ENCODE data around the gene TNFRSF14.

TNFRSF14 gene

GRCh38 chr1:2590233-2591141, 34.3 kb downstream of the TNFRSF14 start:
- no peak for DNase-seq

GRCh38 chr1:2591233-2591580, 35.0 kb downstream of the TNFRSF14 start:
- DNase-seq, result no peak

DNA sequence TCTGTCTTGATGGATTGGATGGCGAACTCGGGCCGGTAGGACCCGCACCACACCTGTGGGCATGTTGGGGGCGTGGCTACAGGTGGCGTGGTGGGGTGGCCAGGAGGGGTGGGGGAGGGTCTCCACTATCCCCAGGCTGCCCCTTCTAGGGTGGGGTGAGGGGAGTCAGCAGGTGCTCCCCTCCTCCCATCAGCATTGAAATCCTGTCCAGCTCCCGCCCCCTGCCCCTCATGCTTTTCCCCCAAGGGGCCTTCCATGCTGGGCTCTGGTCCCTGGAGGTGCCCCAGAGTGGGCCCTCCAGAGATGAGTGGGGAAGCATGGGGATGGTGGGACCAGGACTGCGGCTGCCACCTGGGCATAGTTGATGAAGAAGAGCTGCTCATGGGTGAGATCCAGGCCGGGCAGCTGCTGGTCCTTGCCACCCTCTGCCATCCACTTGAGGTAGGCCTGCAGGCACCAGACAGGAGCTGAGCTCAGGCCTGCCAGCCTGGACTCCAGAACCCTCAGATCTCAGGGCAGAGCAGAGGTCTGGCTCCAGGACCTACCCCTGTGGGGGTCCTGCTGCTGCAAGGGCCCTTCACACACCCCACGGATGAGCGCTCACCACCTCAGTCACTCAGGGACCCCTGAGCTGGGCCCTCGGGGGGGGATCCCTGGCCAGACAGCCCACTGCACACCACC, 35.5 kb downstream of the TNFRSF14 start:
- no peak for DNase-seq

GRCh38 chr1:2592672-2593071, 36.5 kb downstream of the TNFRSF14 start:
- no peak for DNase-seq

DNA sequence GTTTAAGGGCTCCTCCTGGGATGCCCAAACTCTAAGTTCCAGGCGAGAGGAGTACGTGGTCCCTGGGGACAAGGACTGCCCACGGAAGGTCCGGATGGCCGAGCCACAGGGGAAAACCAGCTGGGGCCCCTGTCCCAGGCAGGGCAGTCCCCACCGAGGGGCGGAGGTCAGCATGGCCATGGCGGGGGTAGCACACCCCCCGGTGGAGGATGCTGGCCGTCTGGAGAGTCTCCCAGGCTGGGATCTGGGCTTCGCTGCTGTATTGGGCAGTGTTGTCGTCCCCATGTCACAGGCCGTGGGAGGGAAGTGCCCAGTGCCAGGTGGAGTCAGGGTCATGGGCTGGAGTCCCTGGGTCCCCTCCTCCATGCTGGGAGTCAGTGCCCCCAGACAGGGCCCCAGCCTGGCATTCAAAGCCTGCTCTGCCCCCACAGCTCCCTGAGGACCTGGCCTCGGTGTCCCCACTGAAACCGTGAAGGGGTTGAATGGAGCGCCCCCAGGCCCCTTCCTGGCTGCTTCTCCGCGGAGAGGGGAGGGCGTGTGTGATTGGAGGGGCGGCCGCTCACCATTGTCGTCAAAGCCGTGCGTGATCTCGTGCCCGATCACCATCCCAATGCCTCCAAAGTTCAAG, 37.2 kb downstream of the TNFRSF14 start:
- no peak for DNase-seq

DNA sequence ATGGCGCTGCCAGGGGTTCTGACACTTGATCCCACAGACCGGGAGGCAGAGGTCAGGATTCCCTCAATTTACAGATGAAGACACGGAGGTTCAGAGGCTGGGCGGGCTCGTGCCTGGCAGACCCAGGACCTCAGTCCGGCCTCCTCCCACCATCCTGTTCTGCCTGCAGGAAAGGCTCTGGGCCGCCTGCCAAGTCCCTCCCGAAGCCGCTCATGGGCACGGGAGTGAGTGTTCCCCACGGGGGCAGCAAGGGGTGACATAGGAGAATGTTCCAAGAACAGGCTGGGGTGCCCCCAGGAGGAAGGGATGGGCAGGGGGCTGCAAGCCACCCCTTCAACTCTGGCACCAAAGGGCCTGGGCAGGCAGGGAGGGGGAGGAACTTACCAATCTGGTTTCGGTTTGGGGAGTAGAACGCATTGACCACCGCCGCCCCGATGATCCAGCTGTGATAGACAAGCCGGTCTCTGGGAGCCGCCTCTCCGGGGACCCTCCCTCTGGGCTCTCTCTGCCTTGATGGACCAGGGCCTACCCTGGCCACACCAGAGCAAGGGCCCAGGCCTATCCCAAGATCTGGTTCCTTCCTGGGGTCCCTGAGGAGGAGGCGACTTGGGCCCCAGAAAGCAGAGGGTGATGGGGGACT, 38.0 kb downstream of the TNFRSF14 start:
- DNase-seq, result no peak

DNA sequence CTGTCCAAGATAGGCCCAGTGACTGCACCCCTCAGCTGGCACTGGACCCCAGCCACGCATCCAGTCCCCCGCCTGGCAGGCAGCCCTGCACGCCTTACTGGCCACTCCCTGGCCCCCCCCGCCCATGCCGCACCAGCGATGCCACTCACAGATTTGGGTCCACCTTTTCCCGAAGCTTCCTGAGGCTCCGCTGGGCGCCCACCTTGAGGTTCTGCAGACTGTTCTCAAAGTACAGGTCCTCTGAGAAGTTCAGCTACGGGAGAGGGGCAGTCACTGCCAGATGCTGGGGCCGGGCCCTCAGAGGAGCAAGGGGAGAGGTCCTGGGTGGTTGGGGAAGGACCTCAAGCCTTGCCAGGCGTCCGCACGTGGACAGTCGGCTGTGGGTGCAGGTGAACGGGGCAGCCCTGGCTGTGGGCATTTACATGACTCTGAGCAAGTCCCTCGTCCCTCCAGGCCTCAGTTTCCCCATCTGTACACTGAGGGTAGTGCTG, 38.5 kb downstream of the TNFRSF14 start:
- no peak for DNase-seq

- DNase-seq, result no peak
Measured at GRCh38 chr1:2595261-2595811, 39.2 kb downstream of the TNFRSF14 start.

DNA sequence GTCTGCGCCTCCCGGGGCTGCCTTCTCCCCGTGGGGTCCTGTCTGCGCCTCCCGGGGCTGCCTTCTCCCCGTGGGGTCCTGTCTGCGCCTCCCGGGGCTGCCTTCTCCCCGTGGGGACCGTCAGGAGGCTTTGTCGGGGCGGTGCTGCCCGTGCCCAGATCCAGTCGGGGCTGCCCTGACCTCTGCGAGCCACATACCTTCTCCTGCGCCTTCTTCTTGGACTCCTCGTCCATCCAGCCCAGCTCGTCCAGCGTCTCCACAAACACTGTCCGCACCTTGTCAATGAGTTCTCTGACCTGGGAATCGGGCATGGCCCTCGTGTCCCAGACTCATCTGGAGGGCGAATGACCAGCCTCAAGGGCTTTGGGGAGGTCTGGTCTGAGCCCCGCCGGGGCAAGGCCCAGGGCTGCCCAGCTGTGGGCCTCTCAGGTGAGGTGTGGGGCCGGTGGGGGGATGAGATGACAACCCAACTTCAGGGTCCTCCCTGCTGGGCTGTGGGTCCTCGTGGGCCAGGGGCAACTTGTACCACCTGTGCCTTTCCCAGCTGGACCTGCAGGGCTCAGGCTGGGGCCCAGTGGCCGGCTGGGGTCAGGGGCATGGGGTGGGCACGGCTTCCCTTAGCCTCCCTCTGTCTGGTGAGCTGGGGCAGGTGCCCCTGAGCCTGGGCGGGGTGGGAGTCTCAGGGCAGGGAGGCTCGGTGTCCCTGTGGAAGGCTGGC, 39.8 kb downstream of the TNFRSF14 start:
- DNase-seq, result no peak

GRCh38 chr1:2596530-2597333, 40.6 kb downstream of the TNFRSF14 start:
- no peak for DNase-seq

- no peak for DNase-seq
Measured at GRCh38 chr1:2597441-2598328, 41.5 kb downstream of the TNFRSF14 start.

DNA sequence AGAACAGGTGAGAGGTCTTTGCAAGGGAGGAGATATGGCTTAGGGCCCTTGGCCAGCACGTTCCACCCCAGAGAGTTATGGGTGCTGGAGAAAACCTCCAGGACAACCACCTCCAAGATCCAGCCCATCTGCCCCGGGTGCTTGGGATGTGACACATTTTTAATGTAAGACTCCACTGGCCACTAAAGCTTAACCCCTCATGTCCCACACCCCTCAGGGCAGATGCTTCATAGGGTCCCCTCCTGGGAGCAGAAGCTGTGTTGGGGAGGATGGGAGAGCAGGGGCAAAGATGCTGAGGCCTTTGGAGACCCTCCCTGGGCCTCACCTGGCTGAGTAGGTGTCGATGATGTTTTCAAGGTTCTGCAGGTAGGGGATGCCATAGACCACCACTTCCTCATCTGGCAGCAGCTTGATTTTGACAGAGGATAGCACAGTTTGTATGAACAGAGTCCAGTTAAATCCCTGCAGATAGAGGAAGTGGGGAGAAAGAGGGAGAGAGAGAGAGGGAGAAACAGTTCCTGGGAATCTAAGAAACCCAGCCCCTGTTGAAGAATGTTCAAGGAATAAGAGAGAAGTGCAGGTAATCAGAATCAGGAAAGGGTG, 42.3 kb downstream of the TNFRSF14 start:
- no peak for DNase-seq

DNA sequence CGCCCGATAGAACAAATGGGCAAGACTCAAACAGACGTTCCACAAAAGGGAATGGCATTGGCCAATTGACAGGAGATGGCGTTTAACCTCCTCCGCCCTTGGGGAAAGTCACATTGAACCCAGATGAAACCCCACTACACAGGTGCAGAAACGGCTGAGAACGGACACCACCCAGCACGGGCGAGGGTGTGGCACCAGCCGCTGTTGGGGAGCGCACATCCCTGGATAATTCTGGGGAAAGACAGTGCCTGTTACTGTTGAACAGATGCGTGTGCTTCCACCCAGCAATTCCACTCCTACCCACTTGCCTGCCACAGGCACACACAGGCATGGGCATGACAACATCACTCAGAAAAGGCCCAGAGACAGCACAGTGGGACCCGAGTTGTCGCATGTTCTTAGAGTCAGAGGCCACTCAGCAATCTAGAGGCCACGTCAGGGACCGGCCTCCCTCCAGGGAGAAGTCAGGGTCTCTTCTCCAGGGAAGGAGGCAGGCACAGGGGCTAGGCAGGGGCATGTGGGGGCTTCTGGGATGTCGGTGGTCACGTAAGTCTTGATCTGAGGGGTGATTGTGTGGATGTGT, 45.6 kb downstream of the TNFRSF14 start:
- no peak for DNase-seq

- no peak for DNase-seq
Measured at GRCh38 chr1:2602311-2602835, 46.2 kb downstream of the TNFRSF14 start.

- DNase-seq, result no peak
Measured at GRCh38 chr1:2602866-2603520, 46.8 kb downstream of the TNFRSF14 start.

- no peak for DNase-seq
Measured at GRCh38 chr1:2603521-2604155, 47.5 kb downstream of the TNFRSF14 start.

DNA sequence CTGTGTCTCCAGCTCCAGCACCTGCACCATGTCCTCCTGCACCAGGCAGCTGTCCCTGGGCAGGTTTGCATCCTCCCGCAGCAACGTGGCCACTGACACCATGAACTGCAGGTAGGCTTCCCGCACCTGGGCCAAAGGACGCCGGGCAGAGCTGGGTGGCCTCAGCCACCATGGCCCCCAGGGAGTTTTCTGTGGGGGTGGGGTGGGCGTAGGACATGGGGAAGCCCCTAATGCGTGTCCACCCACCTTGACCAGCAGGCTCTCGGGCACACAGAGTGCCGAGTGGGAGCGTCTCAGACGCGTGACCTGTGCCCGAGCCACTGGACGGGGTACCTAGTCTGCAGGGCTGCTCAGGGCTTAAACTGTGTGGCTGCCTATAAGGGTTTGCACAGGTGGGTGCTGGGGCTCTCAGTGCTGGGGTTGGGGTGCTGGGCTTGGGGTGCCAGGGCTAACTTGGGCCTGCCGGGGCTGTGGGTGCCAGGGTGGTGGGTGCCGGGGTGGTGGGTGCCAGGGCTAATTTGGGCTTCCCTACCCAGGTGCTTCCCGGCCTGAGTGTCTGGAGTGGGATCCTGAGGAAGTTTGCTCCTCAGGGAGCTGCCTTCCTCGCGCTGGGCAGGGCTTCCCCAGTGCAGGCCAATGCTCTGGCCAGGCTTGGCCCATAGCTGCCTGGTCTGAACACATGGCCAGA, 48.1 kb downstream of the TNFRSF14 start:
- DNase-seq, result no peak
